PC-9 (cell line): ENCODE measurements around the gene ANKRD17.

Experiments used
- CTCF ChIP-seq: fragments of 200-600 bp; sonication (generic); conservative IDR thresholded peaks from 2 replicates; pipeline ENCODE4 v1.6.1; 2017; ENCODE audit warnings: mixed run types, antibody characterized with exemption, mild to moderate bottlenecking, moderate library complexity
- EZH2 ChIP-seq: fragments of 200-600 bp; sonication (generic); IDR thresholded peaks from 2 replicates; pipeline ENCODE4 v1.8.0; 2017; ENCODE audit warnings: antibody characterized with exemption, low read depth

- TF ChIP-seq CTCF (no peak), EZH2 (no peak)
Observed at GRCh38 chr4:73066928-73067327, 191.7 kb downstream of the ANKRD17 start.
